HepG2 (cell line): Measurements from ENCODE around the gene TBXA2R. TPM values are rescaled to one million over a fixed set of nuclear protein-coding genes. Genes with fewer than 3 reads are reported as not detected.

Experiments used
- DMAP1 ChIP-seq: IDR thresholded peaks from 2 replicates; pipeline ENCODE4 v1.6.1; 2016
- FIP1L1 ChIP-seq: fragments of 200-400 bp; formaldehyde crosslinking; IDR thresholded peaks from 2 replicates; pipeline ENCODE4 v1.6.1; 2018; ENCODE audit warnings: low read depth, mild to moderate bottlenecking, low read length, moderate library complexity, borderline replicate concordance; ENCODE audit not compliant: insufficient read depth
- HHEX ChIP-seq: IDR thresholded peaks from 2 replicates; pipeline ENCODE4 v1.6.1; 2016; ENCODE audit warnings: control low read depth
- IRF9 ChIP-seq: sonication (generic); formaldehyde crosslinking; IDR thresholded peaks from 2 replicates; pipeline ENCODE4 v1.8.0; 2022; ENCODE audit warnings: missing genetic modification reagents, mild to moderate bottlenecking, borderline replicate concordance
- MAZ ChIP-seq, 2 experiments: sonication (generic) in 1 of 2; formaldehyde crosslinking in 1 of 2; IDR thresholded peaks; 2 replicates each; pipeline versions ENCODE4 v1.5.0 to v1.6.1; 2012 to 2020; ENCODE audit warnings: low read depth in 2 of 2, mild to moderate bottlenecking in 2 of 2, borderline replicate concordance in 1 of 2, improper control_type of control experiment in 1 of 2, low read length in 1 of 2, missing genetic modification reagents in 1 of 2, moderate library complexity in 1 of 2
- MEIS2 ChIP-seq: sonication (generic); formaldehyde crosslinking; IDR thresholded peaks from 2 replicates; pipeline ENCODE4 v1.9.0; 2021; ENCODE audit warnings: mild to moderate bottlenecking, missing genetic modification reagents
- MTERF4 ChIP-seq: sonication (generic); formaldehyde crosslinking; IDR thresholded peaks from 2 replicates; pipeline ENCODE4 v1.8.0; 2023; ENCODE audit warnings: mild to moderate bottlenecking, missing genetic modification reagents
- SP1 ChIP-seq, 2 experiments: fragments of 450-650 bp in 1 of 2; sonication (generic) in 1 of 2; formaldehyde crosslinking in 1 of 2; IDR thresholded peaks; 2 replicates each; pipeline versions ENCODE4 v1.4.0 to v1.6.1; 2016 to 2020; ENCODE audit warnings: missing genetic modification reagents in 1 of 2
- XRCC5 ChIP-seq: fragments of 200-400 bp; formaldehyde crosslinking; optimal IDR thresholded peaks from 2 replicates; pipeline ENCODE3; 2017; ENCODE audit warnings: mild to moderate bottlenecking, low read length
- ZFX ChIP-seq: sonication (generic); formaldehyde crosslinking; IDR thresholded peaks from 2 replicates; pipeline ENCODE4 v1.4.0; 2020; ENCODE audit warnings: mild to moderate bottlenecking, low read depth, missing genetic modification reagents, moderate library complexity
- ZNF3 ChIP-seq: IDR thresholded peaks from 2 replicates; pipeline ENCODE4 v1.7.0; 2017; ENCODE audit warnings: inconsistent platforms
- ZNF317 ChIP-seq: sonication (generic); formaldehyde crosslinking; IDR thresholded peaks from 2 replicates; pipeline ENCODE4 v1.5.0; 2020; ENCODE audit warnings: mild to moderate bottlenecking, missing genetic modification reagents
- ZNF382 ChIP-seq: sonication (generic); formaldehyde crosslinking; IDR thresholded peaks from 2 replicates; pipeline ENCODE4 v1.5.0; 2020; ENCODE audit warnings: missing genetic modification reagents, mild to moderate bottlenecking, borderline replicate concordance
- ZNF451 ChIP-seq: sonication (generic); formaldehyde crosslinking; IDR thresholded peaks from 2 replicates; pipeline ENCODE4 v1.5.0; 2020; ENCODE audit warnings: mild to moderate bottlenecking, missing genetic modification reagents
- ZNF746 ChIP-seq: sonication (generic); formaldehyde crosslinking; IDR thresholded peaks from 2 replicates; pipeline ENCODE4 v1.8.0; 2022; ENCODE audit warnings: mild to moderate bottlenecking, missing genetic modification reagents
- ZNF792 ChIP-seq: IDR thresholded peaks from 2 replicates; pipeline ENCODE4 v1.6.1; 2016
- polyA plus RNA-seq, 8 experiments: library from polyadenylated mRNA; depleted of rRNA in 3 of 8; stranded (reverse) in 7 of 8; unstranded in 1 of 8; fragments of >200 nt; fragmentation: Illumina TruSeq in 4 of 8; extraction: Trizol in 4 of 8; gene quantifications; 2 replicates each; pipeline versions ENCODE4 v1.2.1 to v1.2.3, GENCODE V29; 2011 to 2016; ENCODE audit warnings: low read depth in 4 of 8, missing spikeins in 1 of 8, mixed read lengths in 1 of 8; ENCODE audit not compliant: insufficient read depth in 1 of 8
- total RNA-seq, 5 experiments: library from RNA; depleted of rRNA; stranded (reverse); fragments of >200 nt; fragmentation: Illumina TruSeq; extraction: Trizol; gene quantifications; 2 replicates each; pipeline ENCODE4 v1.2.3, GENCODE V29; 2016; ENCODE audit warnings: low read depth in 1 of 5
- TF ChIP-seq, protein P1 (sequence below): sonication (generic); formaldehyde crosslinking; IDR thresholded peaks from 2 replicates; pipeline ENCODE4 v1.5.1; 2020; ENCODE audit warnings: mild to moderate bottlenecking, missing genetic modification reagents, borderline replicate concordance
- TF ChIP-seq, protein P2 (sequence below): sonication (generic); formaldehyde crosslinking; IDR thresholded peaks from 2 replicates; pipeline ENCODE4 v1.4.0; 2020; ENCODE audit warnings: missing genetic modification reagents; ENCODE audit errors: not compliant biosample characterization

Gene TBXA2R
- total and polyA plus RNA-seq, 2 of the 13 experiments (the other 11 are each of a cell fraction or from before 2014, with no cell fraction given), result 0.09 TPM; not detected in 1

DNA sequence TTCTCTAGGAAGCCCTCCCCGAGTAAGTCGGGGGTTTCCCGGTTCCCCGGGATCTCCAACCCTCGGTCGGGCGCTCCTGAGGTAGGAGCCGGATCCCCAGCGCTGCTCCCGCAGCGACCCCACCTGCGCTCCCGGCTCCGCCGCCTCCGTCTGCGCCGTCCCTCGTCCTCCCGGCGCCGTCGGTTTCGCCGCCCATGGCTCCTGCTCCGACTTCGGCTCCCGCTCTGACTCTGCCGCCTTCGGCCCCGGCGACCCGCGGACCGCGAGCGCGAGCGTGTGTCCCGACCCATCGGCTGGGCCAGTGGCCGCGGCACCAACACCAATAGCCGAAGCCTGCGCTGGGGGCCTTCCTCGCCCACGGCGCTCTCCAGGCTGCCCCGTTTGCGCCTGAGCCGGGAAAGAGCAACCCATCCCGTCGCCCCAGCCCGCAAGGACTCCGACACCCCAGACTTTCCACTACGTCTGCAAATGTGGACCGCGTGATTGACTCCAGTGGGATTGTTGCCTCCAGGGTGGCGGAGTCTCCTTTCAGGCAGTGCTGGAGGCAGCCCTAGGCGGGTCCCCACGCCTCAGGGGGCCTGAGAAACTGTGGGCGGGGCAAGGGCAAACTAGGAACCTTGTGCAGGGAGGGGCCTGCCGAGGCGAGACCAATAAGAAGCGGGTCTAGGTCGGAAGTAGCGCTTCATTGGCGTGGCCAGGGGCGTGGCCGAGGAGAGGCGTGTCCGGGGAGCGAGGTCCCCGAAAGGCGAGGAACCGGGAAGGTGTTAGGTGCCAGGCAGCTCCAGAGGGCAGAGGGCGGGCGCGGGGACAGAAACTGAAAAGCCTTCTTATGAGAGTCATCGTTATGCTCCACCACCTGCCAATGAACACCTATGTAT lies 20.0 kb upstream of the TBXA2R start, which contains the start of gene CACTIN (continued):
- TF ChIP-seq ZNF317 (CRISPR knock-in tag) (no peak), MTERF4 (peak; percentile 84; the same call in 1 of the 2 replicates), HHEX (no peak), ZNF382 (CRISPR knock-in tag) (no peak), ZNF746 (CRISPR knock-in tag) (0 out of 2 replicates have a peak, but pooled peaks have one; percentile 24), DMAP1 (peak; percentile 69; the same call in 1 of the 2 replicates), SP1 (IDR thresholded peaks at IDR 0.05) (peak; percentile 75; the same call in 1 of the 2 replicates), SP1 (CRISPR knock-in tag; IDR thresholded peaks at IDR 0.05) (peak; percentile 94), FIP1L1 (no peak), ZNF792 (peak; percentile 62; the same call in 1 of the 2 replicates), IRF9 (CRISPR knock-in tag) (peak; percentile 95; the same call in 1 of the 2 replicates), ZNF3 (CRISPR knock-in tag) (no peak), MEIS2 (CRISPR knock-in tag) (0 out of 2 replicates have a peak, but pooled peaks have one; percentile 18), ZFX (peak; percentile 89), XRCC5 (peak; percentile 83), ZNF451 (CRISPR knock-in tag) (peak; percentile 74; the same call in 1 of the 2 replicates), MAZ (IDR thresholded peaks at IDR 0.05; ENCODE audit: borderline replicate concordance, low read depth, low read length) (peak; percentile 50; the same call in 1 of the 2 replicates), MAZ (CRISPR knock-in tag; IDR thresholded peaks at IDR 0.05; ENCODE audit: low read depth) (peak; percentile 94)
- TF ChIP-seq, protein P1, sequence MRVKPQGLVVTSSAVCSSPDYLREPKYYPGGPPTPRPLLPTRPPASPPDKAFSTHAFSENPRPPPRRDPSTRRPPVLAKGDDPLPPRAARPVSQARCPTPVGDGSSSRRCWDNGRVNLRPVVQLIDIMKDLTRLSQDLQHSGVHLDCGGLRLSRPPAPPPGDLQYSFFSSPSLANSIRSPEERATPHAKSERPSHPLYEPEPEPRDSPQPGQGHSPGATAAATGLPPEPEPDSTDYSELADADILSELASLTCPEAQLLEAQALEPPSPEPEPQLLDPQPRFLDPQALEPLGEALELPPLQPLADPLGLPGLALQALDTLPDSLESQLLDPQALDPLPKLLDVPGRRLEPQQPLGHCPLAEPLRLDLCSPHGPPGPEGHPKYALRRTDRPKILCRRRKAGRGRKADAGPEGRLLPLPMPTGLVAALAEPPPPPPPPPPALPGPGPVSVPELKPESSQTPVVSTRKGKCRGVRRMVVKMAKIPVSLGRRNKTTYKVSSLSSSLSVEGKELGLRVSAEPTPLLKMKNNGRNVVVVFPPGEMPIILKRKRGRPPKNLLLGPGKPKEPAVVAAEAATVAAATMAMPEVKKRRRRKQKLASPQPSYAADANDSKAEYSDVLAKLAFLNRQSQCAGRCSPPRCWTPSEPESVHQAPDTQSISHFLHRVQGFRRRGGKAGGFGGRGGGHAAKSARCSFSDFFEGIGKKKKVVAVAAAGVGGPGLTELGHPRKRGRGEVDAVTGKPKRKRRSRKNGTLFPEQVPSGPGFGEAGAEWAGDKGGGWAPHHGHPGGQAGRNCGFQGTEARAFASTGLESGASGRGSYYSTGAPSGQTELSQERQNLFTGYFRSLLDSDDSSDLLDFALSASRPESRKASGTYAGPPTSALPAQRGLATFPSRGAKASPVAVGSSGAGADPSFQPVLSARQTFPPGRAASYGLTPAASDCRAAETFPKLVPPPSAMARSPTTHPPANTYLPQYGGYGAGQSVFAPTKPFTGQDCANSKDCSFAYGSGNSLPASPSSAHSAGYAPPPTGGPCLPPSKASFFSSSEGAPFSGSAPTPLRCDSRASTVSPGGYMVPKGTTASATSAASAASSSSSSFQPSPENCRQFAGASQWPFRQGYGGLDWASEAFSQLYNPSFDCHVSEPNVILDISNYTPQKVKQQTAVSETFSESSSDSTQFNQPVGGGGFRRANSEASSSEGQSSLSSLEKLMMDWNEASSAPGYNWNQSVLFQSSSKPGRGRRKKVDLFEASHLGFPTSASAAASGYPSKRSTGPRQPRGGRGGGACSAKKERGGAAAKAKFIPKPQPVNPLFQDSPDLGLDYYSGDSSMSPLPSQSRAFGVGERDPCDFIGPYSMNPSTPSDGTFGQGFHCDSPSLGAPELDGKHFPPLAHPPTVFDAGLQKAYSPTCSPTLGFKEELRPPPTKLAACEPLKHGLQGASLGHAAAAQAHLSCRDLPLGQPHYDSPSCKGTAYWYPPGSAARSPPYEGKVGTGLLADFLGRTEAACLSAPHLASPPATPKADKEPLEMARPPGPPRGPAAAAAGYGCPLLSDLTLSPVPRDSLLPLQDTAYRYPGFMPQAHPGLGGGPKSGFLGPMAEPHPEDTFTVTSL (CRISPR knock-in tag), result no peak
- TF ChIP-seq, protein P2, sequence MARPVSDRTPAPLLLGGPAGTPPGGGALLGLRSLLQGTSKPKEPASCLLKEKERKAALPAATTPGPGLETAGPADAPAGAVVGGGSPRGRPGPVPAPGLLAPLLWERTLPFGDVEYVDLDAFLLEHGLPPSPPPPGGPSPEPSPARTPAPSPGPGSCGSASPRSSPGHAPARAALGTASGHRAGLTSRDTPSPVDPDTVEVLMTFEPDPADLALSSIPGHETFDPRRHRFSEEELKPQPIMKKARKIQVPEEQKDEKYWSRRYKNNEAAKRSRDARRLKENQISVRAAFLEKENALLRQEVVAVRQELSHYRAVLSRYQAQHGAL, result no peak
